HG03469 (cell line): ENCODE data around the gene ARF5.

Experiments used
- ATAC-seq: cut with Tn5 transposase; IDR thresholded peaks from one replicate; pipeline ENCODE4 v1.9.1; 2021; ENCODE audit warnings: mild to moderate bottlenecking, moderate library complexity, moderate number of reproducible peaks; ENCODE audit not compliant: unreplicated experiment

Gene ARF5

DNA sequence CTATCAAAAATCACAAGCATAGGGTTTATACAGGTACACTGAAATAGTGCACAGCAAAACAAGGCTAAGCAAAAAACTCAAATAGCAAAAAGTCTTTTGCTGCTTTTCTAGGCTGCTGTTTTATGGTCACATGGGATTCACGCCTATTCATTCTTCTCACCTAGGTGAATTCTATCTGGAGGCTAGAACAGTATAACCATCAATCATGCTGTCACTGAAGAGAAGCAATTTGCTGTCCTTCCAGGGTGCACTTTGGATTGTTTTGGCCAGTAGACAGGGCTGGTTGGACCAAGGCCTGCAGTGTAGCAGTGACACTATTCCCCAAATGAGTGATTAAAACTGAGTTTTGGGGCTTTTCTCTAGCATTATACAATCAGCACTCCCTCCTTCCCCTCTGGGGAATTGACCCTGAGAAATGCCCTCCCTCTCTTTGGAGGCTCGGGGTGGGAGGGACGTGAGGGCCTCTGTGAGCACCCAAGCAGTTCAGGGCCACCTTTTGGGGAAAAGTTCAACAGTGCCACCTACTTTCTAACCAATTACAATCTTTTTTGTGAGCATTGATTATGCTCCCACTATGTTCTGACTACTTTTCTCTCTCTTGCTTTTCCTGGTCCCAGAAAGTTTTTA, 47.6 kb downstream of the ARF5 start:
- ATAC-seq, result no peak

GRCh38 chr7:127638197-127638596, 50.0 kb downstream of the ARF5 start:
- ATAC-seq, result no peak
